HCT116 (cell line): ENCODE data around the gene MAGEC2. TPM values are rescaled to one million over a fixed set of nuclear protein-coding genes. Genes with fewer than 3 reads are reported as not detected.

Experiments used
- ATAC-seq: fragments of 200-7000 bp; cut with Tn5 transposase; 2 replicates; pipeline ENCODE4 v1.9.1; 2020; ENCODE audit warnings: mild to moderate bottlenecking, moderate library complexity
- Bru-seq: library from RNA; stranded (reverse); fragments of 400-500 nt; gene quantifications from one replicate; lab custom pipeline; 2021; lab: Mats Ljungman, UMichigan
- BruChase-seq, 2 experiments: library from RNA; stranded (reverse); fragments of 400-500 nt; gene quantifications; one replicate each; lab custom pipeline; 2021; lab: Mats Ljungman, UMichigan
- BruUV-seq: library from RNA; stranded (reverse); fragments of 400-500 nt; replicated peaks from 2 replicates; lab custom pipeline; 2021; lab: Mats Ljungman, UMichigan
- CTCF ChIA-PET: fragments of 300-600 bp; sonication (Branson Sonifier 250); formaldehyde crosslinking; loops from one replicate; lab custom pipeline; 2021; ENCODE audit warnings: antibody characterized with exemption; lab: Charles Lee
- POLR2A ChIA-PET: fragments of 300-600, 350-600 bp; sonication (Branson Sonifier 250); formaldehyde crosslinking; loops from one replicate; lab custom pipeline; 2021; ENCODE audit warnings: antibody characterized with exemption; lab: Charles Lee
- RAD21 ChIA-PET, 2 experiments: fragments of 300-600 bp; sonication (Branson Sonifier 250); formaldehyde crosslinking; loops; one replicate each; lab custom pipeline; 2023; ENCODE audit warnings: low total read pairs in 2 of 2; ENCODE audit not compliant: uncharacterized antibody in 2 of 2, unreplicated experiment in 2 of 2, low non-redundant PET in 1 of 2; lab: Charles Lee
- DNase-seq: peaks from one replicate; pipeline ENCODE4 v3.0.0-alpha.2; 2010; ENCODE audit warnings: low read depth, low spot score
- H2AFZ ChIP-seq: fragments of 200-600 bp; shearing (Covaris generic), sonication (generic); 2 replicates; pipeline ENCODE4 v1.6.1; 2017; ENCODE audit warnings: low read depth, mixed run types, mixed read lengths, antibody characterized with exemption, low read length; ENCODE audit not compliant: poor library complexity, severe bottlenecking
- H3K27ac ChIP-seq: 2 replicates; pipeline ENCODE4 v1.5.1; 2012; ENCODE audit warnings: low read depth, low read length
- H3K27me3 ChIP-seq: fragments of 200-600 bp; sonication (generic); 2 replicates; pipeline ENCODE4 v1.6.1; 2016; ENCODE audit warnings: mixed run types, low read length, mixed read lengths; ENCODE audit not compliant: insufficient read depth
- H3K36me3 ChIP-seq, 2 experiments: fragments of 200-500 bp in 1 of 2; fragments of 200-600 bp in 1 of 2; sonication (Bioruptor generic) in 1 of 2; sonication (generic) in 1 of 2; 2 replicates each; pipeline versions ENCODE4 v1.5.1 to v1.6.1; 2014 to 2016; ENCODE audit warnings: low read length in 2 of 2, inconsistent platforms in 1 of 2, mixed read lengths in 1 of 2, mixed run types in 1 of 2; ENCODE audit not compliant: insufficient read depth in 2 of 2, control insufficient read depth in 1 of 2
- H3K4me1 ChIP-seq, 2 experiments: fragments of 200-600 bp in 1 of 2; sonication (generic) in 1 of 2; 2 replicates each; pipeline versions ENCODE4 v1.5.1 to v1.6.1; 2012 to 2017; ENCODE audit warnings: low read length in 2 of 2, inconsistent platforms in 1 of 2, mild to moderate bottlenecking in 1 of 2, mixed read lengths in 1 of 2, mixed run types in 1 of 2, moderate library complexity in 1 of 2; ENCODE audit not compliant: insufficient read depth in 2 of 2, control insufficient read depth in 1 of 2
- H3K4me2 ChIP-seq: fragments of 200-600 bp; sonication (generic); 2 replicates; pipeline ENCODE4 v1.6.1; 2017; ENCODE audit warnings: mixed run types, low read length, mixed read lengths
- H3K4me3 ChIP-seq, 2 experiments: fragments of 200-600 bp in 1 of 2; sonication (generic) in 1 of 2; replicated peaks in 1 of 2; 2 replicates each; pipeline ENCODE4 v1.5.1; 2011 to 2016; ENCODE audit warnings: low read length in 2 of 2, control low read depth in 1 of 2, low read depth in 1 of 2, mild to moderate bottlenecking in 1 of 2, mixed read lengths in 1 of 2, mixed run types in 1 of 2
- H3K79me2 ChIP-seq: fragments of 200-600 bp; sonication (generic); 2 replicates; pipeline ENCODE4 v1.6.1; 2017; ENCODE audit warnings: mild to moderate bottlenecking, mixed run types, low read length, moderate library complexity, mixed read lengths; ENCODE audit not compliant: insufficient read depth
- H3K9ac ChIP-seq: fragments of 200-600 bp; sonication (generic); 2 replicates; pipeline ENCODE4 v1.6.1; 2016; ENCODE audit warnings: low read length, mixed read lengths
- H3K9me2 ChIP-seq: fragments of 200-600 bp; sonication (generic), shearing (Covaris generic); 2 replicates; pipeline ENCODE4 v1.6.1; 2017; ENCODE audit warnings: mixed run types, mild to moderate bottlenecking, moderate library complexity; ENCODE audit not compliant: insufficient read depth
- H3K9me3 ChIP-seq, 2 experiments: fragments of 200-500 bp in 1 of 2; fragments of 200-600 bp in 1 of 2; sonication (Bioruptor generic) in 1 of 2; sonication (generic) in 1 of 2; 2 replicates each; pipeline ENCODE4 v1.6.1; 2014 to 2017; ENCODE audit warnings: low read length in 2 of 2, mixed read lengths in 2 of 2, inconsistent platforms in 1 of 2, low read depth in 1 of 2, mild to moderate bottlenecking in 1 of 2, mixed run types in 1 of 2, moderate library complexity in 1 of 2; ENCODE audit not compliant: control insufficient read depth in 1 of 2, insufficient read depth in 1 of 2
- H4K20me1 ChIP-seq: fragments of 200-600 bp; sonication (generic), shearing (Covaris generic); 2 replicates; pipeline ENCODE4 v1.6.1; 2017; ENCODE audit warnings: mixed run types, mild to moderate bottlenecking, moderate library complexity; ENCODE audit not compliant: insufficient read depth
- CEBPB ChIP-seq: IDR thresholded peaks from 2 replicates; pipeline ENCODE4 v1.6.1; 2012; ENCODE audit warnings: low read depth
- ELF1 ChIP-seq: IDR thresholded peaks from 2 replicates; pipeline ENCODE4 v1.6.1; 2012; ENCODE audit warnings: low read depth, borderline replicate concordance
- EZH2 ChIP-seq: fragments of 200-600 bp; sonication (generic); IDR thresholded peaks from 2 replicates; pipeline ENCODE4 v1.6.1; 2017; ENCODE audit warnings: antibody characterized with exemption, mixed run types
- EZH2phosphoT487 ChIP-seq: fragments of 200-600 bp; IDR thresholded peaks from 2 replicates; pipeline ENCODE4 v1.6.1; 2018; ENCODE audit warnings: antibody characterized with exemption, borderline replicate concordance
- JUND ChIP-seq: IDR thresholded peaks from 2 replicates; pipeline ENCODE4 v1.6.1; 2012
- POLR2A ChIP-seq: IDR thresholded peaks from 2 replicates; pipeline ENCODE4 v1.7.0; 2011; ENCODE audit warnings: borderline replicate concordance; ENCODE audit not compliant: insufficient read depth, insufficient read length; ENCODE audit errors: extremely low read depth
- POLR2AphosphoS5 ChIP-seq: IDR thresholded peaks from 2 replicates; pipeline ENCODE4 v1.6.1; 2011; ENCODE audit warnings: mild to moderate bottlenecking, low read depth, low read length, moderate library complexity
- SP1 ChIP-seq: IDR thresholded peaks from 2 replicates; pipeline ENCODE4 v1.6.1; 2012; ENCODE audit warnings: low read depth
- TCF7L2 ChIP-seq: IDR thresholded peaks from 2 replicates; pipeline ENCODE4 v1.7.0; 2011; ENCODE audit warnings: borderline replicate concordance, inconsistent platforms; ENCODE audit not compliant: insufficient read depth, insufficient read length; ENCODE audit errors: extremely low read depth
- ZFX ChIP-seq: fragments of 450-650 bp; IDR thresholded peaks from 2 replicates; pipeline ENCODE4 v1.6.1; 2017
- ZNF274 ChIP-seq: fragments of 200-500 bp; sonication (Bioruptor generic); IDR thresholded peaks from 2 replicates; pipeline ENCODE4 v1.6.1; 2014; ENCODE audit warnings: mild to moderate bottlenecking, low read depth, low read length, inconsistent platforms
- intact Hi-C: fragments of 100-400 bp; cut with micrococcal nuclease; formaldehyde crosslinking; loops from 2 replicates; pipeline ENCODE4 v1.10.0; 2022
- long read RNA-seq: library from polyadenylated mRNA; unstranded; transcript quantifications from one replicate; pipeline ENCODE4 v2.0.0, GENCODE V29; 2021; ENCODE audit not compliant: unreplicated experiment
- polyA plus RNA-seq: library from polyadenylated mRNA; unstranded; fragments of >200 nt; gene quantifications from 2 replicates; pipeline ENCODE4 v1.2.1, GENCODE V29; 2012; ENCODE audit warnings: missing spikeins
- total RNA-seq: library from RNA; stranded (reverse); gene quantifications from one replicate; pipeline ENCODE4 v1.2.1, GENCODE V29; 2021; ENCODE audit not compliant: unreplicated experiment
- TF ChIP-seq, protein P1 (sequence below): IDR thresholded peaks from 2 replicates; pipeline ENCODE4 v1.6.1; 2011; ENCODE audit warnings: mild to moderate bottlenecking, low read length, moderate library complexity; ENCODE audit not compliant: insufficient replicate concordance; ENCODE audit errors: extremely low read depth

MAGEC2 gene, protein sequence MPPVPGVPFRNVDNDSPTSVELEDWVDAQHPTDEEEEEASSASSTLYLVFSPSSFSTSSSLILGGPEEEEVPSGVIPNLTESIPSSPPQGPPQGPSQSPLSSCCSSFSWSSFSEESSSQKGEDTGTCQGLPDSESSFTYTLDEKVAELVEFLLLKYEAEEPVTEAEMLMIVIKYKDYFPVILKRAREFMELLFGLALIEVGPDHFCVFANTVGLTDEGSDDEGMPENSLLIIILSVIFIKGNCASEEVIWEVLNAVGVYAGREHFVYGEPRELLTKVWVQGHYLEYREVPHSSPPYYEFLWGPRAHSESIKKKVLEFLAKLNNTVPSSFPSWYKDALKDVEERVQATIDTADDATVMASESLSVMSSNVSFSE
- not detected for total RNA-seq
- polyA plus RNA-seq: not detected in 2 replicates
- not detected for Bru-seq, nascent RNA
- not detected for BruChase-seq, experiment 1, labeled RNA remaining after a 6-hour chase
- not detected for BruChase-seq, experiment 2, labeled RNA remaining after a 2-hour chase
- long read RNA-seq: 0 reads

DNA sequence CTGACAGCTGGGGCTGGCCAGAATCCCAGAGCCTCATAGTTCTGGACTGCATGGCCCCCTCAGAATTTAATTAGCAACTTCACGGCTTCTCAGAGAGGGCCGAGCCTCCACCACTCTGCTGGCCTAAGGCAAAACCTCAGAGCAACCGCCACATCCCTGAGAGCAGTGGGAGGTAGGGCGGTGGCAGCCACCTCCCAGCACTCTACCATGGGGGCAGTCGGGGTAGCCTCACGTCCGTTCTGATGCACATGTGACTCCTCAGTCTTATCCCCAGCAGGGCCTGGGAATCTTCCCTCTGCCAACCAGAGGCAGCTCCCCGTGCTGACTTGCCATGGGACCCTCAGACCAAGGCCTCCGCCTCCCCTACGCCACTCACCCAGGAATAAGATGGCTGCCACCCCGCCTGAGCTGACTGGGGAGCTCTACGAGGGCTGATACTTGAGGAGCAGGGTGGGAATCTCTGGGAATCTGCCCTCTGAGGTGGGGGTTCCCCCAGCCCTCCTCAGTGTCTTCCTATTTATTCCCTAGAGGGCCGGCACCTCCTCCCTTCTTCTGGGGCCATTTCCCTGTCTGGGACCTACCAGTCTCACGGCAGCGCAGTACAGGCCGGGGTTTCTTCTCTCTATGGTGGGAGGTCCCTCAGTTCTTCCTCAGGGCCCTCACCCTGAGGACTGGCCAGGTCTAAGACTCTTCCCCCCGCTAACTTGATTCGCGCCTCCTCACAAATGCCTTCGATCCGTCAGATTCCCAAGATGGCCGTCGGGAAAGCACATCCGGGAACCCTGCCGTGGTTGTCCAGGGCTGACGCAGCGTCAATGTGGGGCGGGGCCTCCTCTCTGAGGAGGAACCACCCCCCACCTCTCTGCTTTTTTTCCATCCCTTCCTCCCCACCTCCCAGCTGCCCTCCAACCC is at the start of gene MAGEC2:
Gene MAGEC2 (minus strand): TSS at position 769 of the 912 bp plus-strand sequence. CDS start 1,303 bp downstream, outside the sequence.
- H3K4me3 ChIP-seq: no peak within 1 kb of the TSS
- ChIA-PET POLR2A (no interaction called here), CTCF (no interaction called here), RAD21 (no interaction called here)
- H3K9me2 ChIP-seq: no peaks in the 10 kb centered on the region
- H3K27ac ChIP-seq: no peak within 1 kb of the TSS
- H4K20me1 ChIP-seq: no peaks in the 10 kb centered on the region
- no TSS peak for BruUV-seq
- TF ChIP-seq POLR2AphosphoS5 (no peak), TCF7L2 (no peak), SP1 (no peak), POLR2A (no peak), CEBPB (no peak), EZH2 (no peak), ZNF274 (no peak), EZH2phosphoT487 (no peak), ZFX (no peak), JUND (no peak), ELF1 (no peak)
- TF ChIP-seq, protein P1, sequence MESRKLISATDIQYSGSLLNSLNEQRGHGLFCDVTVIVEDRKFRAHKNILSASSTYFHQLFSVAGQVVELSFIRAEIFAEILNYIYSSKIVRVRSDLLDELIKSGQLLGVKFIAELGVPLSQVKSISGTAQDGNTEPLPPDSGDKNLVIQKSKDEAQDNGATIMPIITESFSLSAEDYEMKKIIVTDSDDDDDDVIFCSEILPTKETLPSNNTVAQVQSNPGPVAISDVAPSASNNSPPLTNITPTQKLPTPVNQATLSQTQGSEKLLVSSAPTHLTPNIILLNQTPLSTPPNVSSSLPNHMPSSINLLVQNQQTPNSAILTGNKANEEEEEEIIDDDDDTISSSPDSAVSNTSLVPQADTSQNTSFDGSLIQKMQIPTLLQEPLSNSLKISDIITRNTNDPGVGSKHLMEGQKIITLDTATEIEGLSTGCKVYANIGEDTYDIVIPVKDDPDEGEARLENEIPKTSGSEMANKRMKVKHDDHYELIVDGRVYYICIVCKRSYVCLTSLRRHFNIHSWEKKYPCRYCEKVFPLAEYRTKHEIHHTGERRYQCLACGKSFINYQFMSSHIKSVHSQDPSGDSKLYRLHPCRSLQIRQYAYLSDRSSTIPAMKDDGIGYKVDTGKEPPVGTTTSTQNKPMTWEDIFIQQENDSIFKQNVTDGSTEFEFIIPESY: no peak
- no peak within 1 kb of the TSS for H3K4me2 ChIP-seq
- H3K36me3 ChIP-seq: no peaks in the 10 kb centered on the region
- intact Hi-C loops: no loop called here
- H3K27me3 ChIP-seq: no peaks in the 10 kb centered on the region
- H3K79me2 ChIP-seq: no peaks in the 10 kb centered on the region
- ATAC-seq: no peak
- DNase-seq: no peak
- no peaks in the 10 kb centered on the region for H3K9me3 ChIP-seq
- no peak within 1 kb of the TSS for H3K9ac ChIP-seq
- H3K4me1 ChIP-seq: no peaks in the 10 kb centered on the region
- H2AFZ ChIP-seq: no peak within 1 kb of the TSS
